ENCODE data around the gene TESK2. TPM values are rescaled to one million over a fixed set of nuclear protein-coding genes. Genes with fewer than 3 reads are reported as not detected.

TESK2 gene
- total and polyA plus RNA-seq, 2 of the 8 experiments (the other 6 are each of a cell fraction or from before 2014, with no cell fraction given): 10.8 to 12.6 TPM

DNA sequence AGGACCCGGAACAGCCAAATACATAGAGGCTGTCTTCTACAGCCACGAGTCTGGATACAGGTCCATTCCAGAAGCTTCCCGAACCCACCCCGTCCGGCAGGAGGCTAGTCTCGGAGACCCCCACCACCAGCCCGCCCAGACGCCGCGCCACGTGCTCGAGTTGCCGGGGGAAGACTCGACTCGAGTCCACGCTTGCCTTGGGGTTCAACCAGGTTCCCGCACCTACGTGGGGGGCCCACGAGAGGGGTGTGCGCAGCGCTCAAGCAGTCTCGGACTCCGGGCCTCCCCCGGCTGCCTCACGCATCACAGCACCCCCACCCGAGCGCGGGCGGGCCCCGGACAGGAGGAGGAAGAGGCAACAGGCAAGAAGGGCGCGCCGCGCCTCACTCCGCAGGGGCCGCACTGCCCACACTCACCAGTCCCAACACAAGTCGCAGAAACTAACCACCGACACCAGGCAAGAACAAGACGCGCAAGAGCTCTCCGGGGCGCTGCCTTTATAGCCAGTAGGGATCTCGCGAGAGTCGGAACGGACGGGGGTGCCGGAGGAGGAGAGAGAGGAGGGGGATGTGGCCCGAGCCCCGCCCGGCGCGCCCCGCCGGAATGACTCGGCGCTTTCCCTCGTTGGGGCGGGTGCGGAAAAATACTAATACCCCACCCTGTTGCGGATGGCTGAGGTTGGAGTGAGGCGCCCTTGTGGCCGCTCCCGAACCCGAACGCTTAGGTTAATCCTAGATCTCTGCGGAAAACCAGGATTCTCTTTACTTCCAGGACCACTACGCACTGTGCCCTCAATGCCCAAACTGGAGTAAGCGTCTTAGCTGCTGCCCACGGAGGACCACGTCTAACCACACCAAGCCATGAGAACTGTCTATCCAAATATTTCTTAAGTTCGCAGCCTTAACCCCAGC is 30.7 kb upstream of the TESK2 start, which contains the start of gene PRDX1:
Gene PRDX1 (minus strand): TSS at position 472 of the 911 bp plus-strand sequence. CDS start 2,841 bp downstream, outside the sequence.
- Histone ChIP-seq H3K23me2 (ENCODE audit: low read depth, low read length) (peaks cover 8% of the 10 kb centered on the region), H3K4ac (replicated peaks; ENCODE audit: insufficient read length, low read depth, low read length) (peak within 1 kb of the TSS; percentile 92), H3K79me2 (ENCODE audit: control insufficient read depth in 1 of 2, insufficient read depth in 2 of 2, low read length in 2 of 2) (peaks cover 30 to 50% of the 10 kb centered on the region in 2 experiments), H3K14ac (ENCODE audit: insufficient read length) (peak within 1 kb of the TSS; percentile 0), H3K9me3 (ENCODE audit: insufficient read depth in 2 of 2, low read depth in 1 of 2, low read length in 1 of 2) (no peaks in the 10 kb centered on the region), H3K9ac (replicated peaks in 1 of 4; ENCODE audit: extremely low read depth in 1 of 4, low read depth in 3 of 4, low read length in 3 of 4) (peak within 1 kb of the TSS; percentile 92 to 98 (median 94)), H2AFZ (ENCODE audit: low read length) (peak within 1 kb of the TSS; percentile 10; the same call in 1 of the 2 replicates), H3K56ac (replicated peaks; ENCODE audit: insufficient read length, low read depth, low read length) (peak within 1 kb of the TSS; percentile 83), H3K27ac (ENCODE audit: low read depth, low read length) (peak within 1 kb of the TSS; percentile 91), H2BK20ac (ENCODE audit: low read length) (0 out of 2 replicates have a peak within 1 kb of the TSS, but pooled peaks have one; percentile 48), H3K4me1 (replicated peaks in 1 of 4; ENCODE audit: control insufficient read depth in 3 of 4, insufficient read depth in 4 of 4, low read length in 3 of 4) (peaks cover 2 to 12% (median 5%) of the 10 kb centered on the region in 4 experiments; a peak in 5 of 7 replicates), H3K27me3 (replicated peaks in 1 of 4; ENCODE audit: control insufficient read depth in 3 of 4, extremely low read depth in 1 of 4, insufficient read depth in 3 of 4, low read length in 3 of 4) (no peaks in the 10 kb centered on the region), H2BK15ac (ENCODE audit: low read length) (peak within 1 kb of the TSS; percentile 88; the same call in 1 of the 2 replicates), H4K5ac (ENCODE audit: insufficient read length, low read depth, low read length) (peak within 1 kb of the TSS; percentile 95), H3K18ac (ENCODE audit: extremely low read depth, low read length) (peak within 1 kb of the TSS; percentile 99), H3K23ac (ENCODE audit: insufficient read length) (no peak within 1 kb of the TSS), H3K4me2 (ENCODE audit: insufficient read depth in 1 of 2, low read depth in 2 of 2, low read length in 2 of 2) (peak within 1 kb of the TSS; percentile 76 to 90), H2BK5ac (ENCODE audit: low read depth, low read length) (peak within 1 kb of the TSS; percentile 100), H2BK12ac (ENCODE audit: low read depth, low read length) (peak within 1 kb of the TSS; percentile 99), H2AK5ac (ENCODE audit: low read depth, low read length) (peak within 1 kb of the TSS; percentile 100), H4K20me1 (replicated peaks in 1 of 2; ENCODE audit: control insufficient read depth in 1 of 2, insufficient read depth in 2 of 2, low read length in 2 of 2) (peaks cover 11 to 24% of the 10 kb centered on the region in 2 experiments), H4K91ac (replicated peaks; ENCODE audit: insufficient read length, low read length) (peak within 1 kb of the TSS; percentile 98), H3K36me3 (ENCODE audit: control insufficient read depth in 2 of 4, insufficient read depth in 4 of 4, low read length in 3 of 4) (peaks cover 7 to 30% (median 17%) of the 10 kb centered on the region in 4 experiments; a peak in 6 of 8 replicates), H2BK120ac (replicated peaks; ENCODE audit: low read depth, low read length) (peak within 1 kb of the TSS; percentile 63), H3K4me3 (ENCODE audit: extremely low read depth in 1 of 4, insufficient read depth in 2 of 4, low read depth in 3 of 4, low read length in 4 of 4) (peak within 1 kb of the TSS; percentile 96 to 100 (median 98)), H3K79me1 (ENCODE audit: low read depth, low read length) (no peaks in the 10 kb centered on the region), H4K8ac (ENCODE audit: extremely low read depth, insufficient read depth, low read length) (peak within 1 kb of the TSS; percentile 97)
- DNase-seq (ENCODE audit: low read depth in 1 of 2, low spot score in 2 of 2): peak; percentile 91 to 99
- POLR2A ChIA-PET (ENCODE audit: partially characterized antibody): interaction anchor here (0.5 to 13.3 kb wide), 57 partner anchors 16 to 802 kb away, joined by 3 to 741 read pairs (median 4); partner anchors contain the start of genes AKR1A1, BEST4, BTBD19 and CCDC163
- CTCF ChIA-PET (ENCODE audit: partially characterized antibody): interaction anchor here (0.6 to 2.7 kb wide), 8 partner anchors 9 to 721 kb away, joined by 3 to 16 read pairs (median 5); partner anchors contain the start of gene PLK3
- WGBS, 2 experiments (ENCODE audit: extremely low coverage in 1 of 2, insufficient coverage in 1 of 2, insufficient read length in 1 of 2, insufficient replicate concordance in 2 of 2, low coverage in 1 of 2, low lambda C conversion rate in 2 of 2, missing lambda C conversion rate in 1 of 2): 2% methylated on average over 67 of the region's 72 CpGs; no CpG with 5 or more reads in 1 of the 2 experiments
- no peak for FAIRE-seq
- TF ChIP-seq CHD2 (IDR thresholded peaks at IDR 0.05; ENCODE audit: low read length) (peak; percentile 100), JUN (IDR thresholded peaks at IDR 0.05; ENCODE audit: low read depth, low read length) (no peak), YY1 (IDR thresholded peaks at IDR 0.05; ENCODE audit: low read depth, low read length) (peak; percentile 73), POLR2A (IDR thresholded peaks at IDR 0.05; ENCODE audit: control extremely low read depth in 1 of 2, low read depth in 2 of 2, low read length in 2 of 2) (peak; percentile 100), NANOG (IDR thresholded peaks at IDR 0.05; ENCODE audit: insufficient read depth, low read depth, low read length, poor library complexity, severe bottlenecking) (peak; percentile 27), POU5F1 (IDR thresholded peaks at IDR 0.05; ENCODE audit: low read depth, low read length) (no peak), SIRT6 (IDR thresholded peaks at IDR 0.05; ENCODE audit: low read length) (no peak), BRCA1 (IDR thresholded peaks at IDR 0.05; ENCODE audit: low read depth, low read length) (peak; percentile 98), TBP (IDR thresholded peaks at IDR 0.05; ENCODE audit: low read depth, low read length) (peak; percentile 99), RAD21 (IDR thresholded peaks at IDR 0.05 in 1 of 2, conservative IDR thresholded peaks at IDR 0.05 in 1 of 2; ENCODE audit: low read depth in 2 of 2, low read length in 2 of 2) (no peak; a peak in 1 of 4 replicates), KDM4A (IDR thresholded peaks at IDR 0.05; ENCODE audit: low read depth, low read length, severe bottlenecking) (peak; percentile 99)
